K562 (cell line): ENCODE measurements around the gene COL4A1. TPM values are rescaled to one million over a fixed set of nuclear protein-coding genes. Genes with fewer than 3 reads are reported as not detected.

Source experiments
- ATAC-seq: fragments of 200-7000 bp; cut with Tn5 transposase; 3 replicates; pipeline ENCODE4 v1.9.1; 2020; ENCODE audit warnings: moderate library complexity
- BruUV-seq: library from RNA; stranded (reverse); fragments of 400-500 nt; replicated peaks from 2 replicates; lab custom pipeline; 2021; lab: Mats Ljungman, UMichigan
- CTCF ChIA-PET: fragments of 300-600 bp; formaldehyde crosslinking; extraction: SDS; loops from one replicate; lab custom pipeline; 2021; ENCODE audit warnings: low intra/inter-chr PET ratio; lab: Yijun Ruan, JAX
- POLR2A ChIA-PET: fragments of 300-600, 350-650 bp; sonication (Branson Sonifier 250); formaldehyde crosslinking; extraction: SDS; loops from one replicate; lab custom pipeline; 2021; ENCODE audit warnings: antibody characterized with exemption, inconsistent platforms; lab: Yijun Ruan, JAX
- DNase-seq, 4 experiments: peaks; one replicate each; pipeline versions ENCODE4 v3.0.0 to v3.0.0-alpha.2; 2011 to 2018; ENCODE audit warnings: low spot score in 3 of 4, mixed read lengths in 3 of 4; ENCODE audit errors: extremely low read depth in 1 of 4
- FAIRE-seq: peaks from 2 replicates; lab custom pipeline; 2011; peaks lifted over from hg19 to GRCh38; lab: Jason Lieb, UNC
- H2AFZ ChIP-seq: 2 replicates; pipeline ENCODE4 v1.6.0; 2011; ENCODE audit warnings: low read depth, low read length, control low read depth, inconsistent platforms
- H3K27ac ChIP-seq: fragments of 200-600 bp; 3 replicates; pipeline ENCODE4 v1.8.0; 2011; ENCODE audit warnings: low read depth, mild to moderate bottlenecking, control low read depth, inconsistent platforms, low read length, moderate library complexity, mixed read lengths; ENCODE audit errors: extremely low read depth
- H3K27me3 ChIP-seq, 2 experiments: fragments of 300-600 bp in 1 of 2; 2 replicates in 1 of 2; 3 replicates in 1 of 2; pipeline versions ENCODE4 v1.6.0 to v1.8.0; 2011; ENCODE audit warnings: inconsistent platforms in 2 of 2, low read length in 2 of 2, mild to moderate bottlenecking in 1 of 2, mixed read lengths in 1 of 2, moderate library complexity in 1 of 2; ENCODE audit not compliant: control insufficient read depth in 2 of 2, insufficient read depth in 2 of 2
- H3K36me3 ChIP-seq: fragments of 300-600 bp; 3 replicates; pipeline ENCODE4 v1.8.0; 2011; ENCODE audit warnings: mild to moderate bottlenecking, low read length, inconsistent platforms; ENCODE audit not compliant: control insufficient read depth, insufficient read depth
- H3K4me1 ChIP-seq, 2 experiments: fragments of 200-600 bp in 1 of 2; replicated peaks in 1 of 2; 2 replicates in 1 of 2; 3 replicates in 1 of 2; pipeline versions ENCODE4 v1.5.1 to v1.8.0; 2011; ENCODE audit warnings: inconsistent platforms in 2 of 2, low read length in 2 of 2, mild to moderate bottlenecking in 1 of 2, mixed read lengths in 1 of 2, moderate library complexity in 1 of 2; ENCODE audit not compliant: control insufficient read depth in 2 of 2, insufficient read depth in 2 of 2
- H3K4me2 ChIP-seq: 2 replicates; pipeline ENCODE4 v1.6.1; 2011; ENCODE audit warnings: low read length, control low read depth, inconsistent platforms, mixed read lengths; ENCODE audit not compliant: insufficient read depth
- H3K4me3 ChIP-seq: fragments of 200-600 bp; sonication (generic), shearing (Covaris generic); 2 replicates; pipeline ENCODE4 v1.5.1; 2016; ENCODE audit warnings: control low read depth, inconsistent platforms
- H3K79me2 ChIP-seq: fragments of 200-600 bp; 3 replicates; pipeline ENCODE4 v1.8.0; 2011; ENCODE audit warnings: low read length, inconsistent platforms; ENCODE audit not compliant: control insufficient read depth, insufficient read depth
- H3K9ac ChIP-seq, 2 experiments: 2 replicates each; pipeline versions ENCODE4 v1.6.0 to v1.6.1; 2011; ENCODE audit warnings: low read depth in 2 of 2, low read length in 2 of 2, control low read depth in 1 of 2, inconsistent platforms in 1 of 2, mild to moderate bottlenecking in 1 of 2, mixed read lengths in 1 of 2; ENCODE audit not compliant: insufficient read depth in 1 of 2
- H3K9me1 ChIP-seq: one replicate; pipeline ENCODE4 v1.6.0; 2011; ENCODE audit warnings: inconsistent platforms, mild to moderate bottlenecking, low read length, moderate library complexity; ENCODE audit not compliant: control insufficient read depth, insufficient read depth
- H3K9me3 ChIP-seq: replicated peaks from 2 replicates; pipeline ENCODE4 v1.5.1; 2011; ENCODE audit warnings: low read depth, low read length, inconsistent platforms; ENCODE audit not compliant: control insufficient read depth, insufficient read depth
- H4K20me1 ChIP-seq: replicated peaks from 2 replicates; pipeline ENCODE4 v1.6.1; 2011; ENCODE audit warnings: low read length, inconsistent platforms, mixed read lengths; ENCODE audit not compliant: control insufficient read depth, insufficient read depth
- PHF8 ChIP-seq: fragments of 200-600 bp; sonication (generic); IDR thresholded peaks from 2 replicates; pipeline ENCODE4 v1.6.1; 2012; ENCODE audit warnings: mixed run types, mild to moderate bottlenecking, inconsistent platforms, low read length, moderate library complexity, borderline replicate concordance
- SMAD2 ChIP-seq: fragments of 150-350 bp; IDR thresholded peaks from 2 replicates; pipeline ENCODE4 v1.6.1; 2014; ENCODE audit warnings: low read depth, mild to moderate bottlenecking, low read length
- SNIP1 ChIP-seq: fragments of 450-650 bp; IDR thresholded peaks from 2 replicates; pipeline ENCODE4 v1.7.1; 2017; ENCODE audit warnings: low read depth, mild to moderate bottlenecking
- SRSF7 ChIP-seq: fragments of 200-400 bp; formaldehyde crosslinking; optimal IDR thresholded peaks from 2 replicates; pipeline ENCODE3; 2017; ENCODE audit warnings: mild to moderate bottlenecking, low read depth, low read length
- WGBS: fragments of 100-300 bp; shearing (Covaris generic); methylation state at CpG from one replicate; pipeline ENCODE4 v1.1.6; 2016; ENCODE audit warnings: low coverage, mixed read lengths; ENCODE audit not compliant: insufficient coverage; ENCODE audit errors: missing lambda C conversion rate; 5-methylcytosine and 5-hydroxymethylcytosine counted together
- in situ Hi-C: fragments of 300-500 bp; cut with MboI; formaldehyde crosslinking; loops from 4 replicates; pipeline ENCODE4 v1.15.0; 2018; ENCODE audit warnings: inconsistent platforms, mixed read lengths
- intact Hi-C: fragments of 100-400 bp; cut with micrococcal nuclease; formaldehyde crosslinking; loops from 2 replicates; pipeline ENCODE4 v1.14.2; 2022
- polyA plus RNA-seq, 8 experiments: library from polyadenylated mRNA; depleted of rRNA in 4 of 8; stranded (reverse) in 5 of 8; unstranded in 3 of 8; fragments of >200 nt; fragmentation: Nextera tagmentation in 2 of 8; fragmentation: Illumina TruSeq in 1 of 8; extraction: Ambion mirVana in 2 of 8; extraction: Trizol in 1 of 8; gene quantifications; 2 replicates each; pipeline versions ENCODE4 v1.2.1 to v1.2.3, GENCODE V29; 2011 to 2014; ENCODE audit warnings: inconsistent platforms in 1 of 8, missing spikeins in 1 of 8
- total RNA-seq, 7 experiments: library from RNA; depleted of rRNA in 6 of 7; stranded (reverse); fragments of >200 nt in 6 of 7; fragmentation: Illumina TruSeq in 2 of 7; extraction: Trizol in 2 of 7; gene quantifications; 2 replicates each; pipeline versions ENCODE4 v1.2.1 to v1.2.3, GENCODE V29; 2011 to 2021; ENCODE audit warnings: low replicate concordance in 1 of 7
- TF ChIP-seq, protein P1 (sequence below): fragments of 450-650 bp; IDR thresholded peaks from 2 replicates; pipeline ENCODE4 v1.6.1; 2016; ENCODE audit warnings: mild to moderate bottlenecking, moderate library complexity
- TF ChIP-seq, protein P2 (sequence below): fragments of 450-650 bp; IDR thresholded peaks from 2 replicates; pipeline ENCODE4 v1.6.1; 2017; ENCODE audit warnings: antibody characterized with exemption
- TF ChIP-seq, protein P3 (sequence below): fragments of 450-650 bp; IDR thresholded peaks from one replicate; pipeline ENCODE4 v1.6.1; 2018; ENCODE audit warnings: mild to moderate bottlenecking, moderate library complexity; ENCODE audit not compliant: partially characterized antibody

Gene COL4A1
- total and polyA plus RNA-seq, 9 of the 15 experiments (the other 6 are each of a cell fraction or from before 2014, with no cell fraction given) = 0.35 TPM; not detected in 8

DNA sequence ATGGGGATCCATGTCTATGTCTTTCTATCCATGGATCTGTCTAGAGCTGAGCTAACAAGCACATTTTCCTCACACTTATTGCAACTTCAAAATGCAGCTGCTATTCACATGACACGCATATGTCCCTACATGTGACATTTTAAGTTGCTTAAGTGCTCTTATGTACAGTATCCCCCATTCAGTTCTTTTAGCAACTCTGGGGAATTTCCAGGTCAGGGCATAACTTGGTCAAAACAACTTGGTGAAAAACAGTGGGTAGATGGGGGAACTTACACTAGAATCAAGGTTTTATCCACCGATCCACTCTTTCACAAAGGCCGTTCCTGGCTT, 73.0 kb downstream of the COL4A1 start:
- Histone ChIP-seq H3K79me2 (no peaks in the 10 kb centered on the region), H3K4me3 (no peak overlapping the region), H4K20me1 (no peaks in the 10 kb centered on the region), H3K9me1 (no peaks in the 10 kb centered on the region), H3K9me3 (no peaks in the 10 kb centered on the region), H3K4me2 (no peak overlapping the region), H3K27me3 (peaks cover 2 to 27% of the 10 kb centered on the region in 2 experiments; a peak in 4 of 5 replicates), H2AFZ (no peak overlapping the region), H3K27ac (no peak overlapping the region), H3K4me1 (no peaks in the 10 kb centered on the region), H3K9ac (no peak overlapping the region), H3K36me3 (no peaks in the 10 kb centered on the region)
- intact Hi-C loops = no loop called here
- no peak for ATAC-seq
- WGBS = 0% methylated on average over 3 of the region's 3 CpGs
- BruUV-seq = no TSS peak
- ChIA-PET POLR2A (no interaction called here), CTCF (no interaction called here)
- DNase-seq = no peak
- no peak for FAIRE-seq
- in situ Hi-C loops = no loop called here
- TF ChIP-seq, protein P1, sequence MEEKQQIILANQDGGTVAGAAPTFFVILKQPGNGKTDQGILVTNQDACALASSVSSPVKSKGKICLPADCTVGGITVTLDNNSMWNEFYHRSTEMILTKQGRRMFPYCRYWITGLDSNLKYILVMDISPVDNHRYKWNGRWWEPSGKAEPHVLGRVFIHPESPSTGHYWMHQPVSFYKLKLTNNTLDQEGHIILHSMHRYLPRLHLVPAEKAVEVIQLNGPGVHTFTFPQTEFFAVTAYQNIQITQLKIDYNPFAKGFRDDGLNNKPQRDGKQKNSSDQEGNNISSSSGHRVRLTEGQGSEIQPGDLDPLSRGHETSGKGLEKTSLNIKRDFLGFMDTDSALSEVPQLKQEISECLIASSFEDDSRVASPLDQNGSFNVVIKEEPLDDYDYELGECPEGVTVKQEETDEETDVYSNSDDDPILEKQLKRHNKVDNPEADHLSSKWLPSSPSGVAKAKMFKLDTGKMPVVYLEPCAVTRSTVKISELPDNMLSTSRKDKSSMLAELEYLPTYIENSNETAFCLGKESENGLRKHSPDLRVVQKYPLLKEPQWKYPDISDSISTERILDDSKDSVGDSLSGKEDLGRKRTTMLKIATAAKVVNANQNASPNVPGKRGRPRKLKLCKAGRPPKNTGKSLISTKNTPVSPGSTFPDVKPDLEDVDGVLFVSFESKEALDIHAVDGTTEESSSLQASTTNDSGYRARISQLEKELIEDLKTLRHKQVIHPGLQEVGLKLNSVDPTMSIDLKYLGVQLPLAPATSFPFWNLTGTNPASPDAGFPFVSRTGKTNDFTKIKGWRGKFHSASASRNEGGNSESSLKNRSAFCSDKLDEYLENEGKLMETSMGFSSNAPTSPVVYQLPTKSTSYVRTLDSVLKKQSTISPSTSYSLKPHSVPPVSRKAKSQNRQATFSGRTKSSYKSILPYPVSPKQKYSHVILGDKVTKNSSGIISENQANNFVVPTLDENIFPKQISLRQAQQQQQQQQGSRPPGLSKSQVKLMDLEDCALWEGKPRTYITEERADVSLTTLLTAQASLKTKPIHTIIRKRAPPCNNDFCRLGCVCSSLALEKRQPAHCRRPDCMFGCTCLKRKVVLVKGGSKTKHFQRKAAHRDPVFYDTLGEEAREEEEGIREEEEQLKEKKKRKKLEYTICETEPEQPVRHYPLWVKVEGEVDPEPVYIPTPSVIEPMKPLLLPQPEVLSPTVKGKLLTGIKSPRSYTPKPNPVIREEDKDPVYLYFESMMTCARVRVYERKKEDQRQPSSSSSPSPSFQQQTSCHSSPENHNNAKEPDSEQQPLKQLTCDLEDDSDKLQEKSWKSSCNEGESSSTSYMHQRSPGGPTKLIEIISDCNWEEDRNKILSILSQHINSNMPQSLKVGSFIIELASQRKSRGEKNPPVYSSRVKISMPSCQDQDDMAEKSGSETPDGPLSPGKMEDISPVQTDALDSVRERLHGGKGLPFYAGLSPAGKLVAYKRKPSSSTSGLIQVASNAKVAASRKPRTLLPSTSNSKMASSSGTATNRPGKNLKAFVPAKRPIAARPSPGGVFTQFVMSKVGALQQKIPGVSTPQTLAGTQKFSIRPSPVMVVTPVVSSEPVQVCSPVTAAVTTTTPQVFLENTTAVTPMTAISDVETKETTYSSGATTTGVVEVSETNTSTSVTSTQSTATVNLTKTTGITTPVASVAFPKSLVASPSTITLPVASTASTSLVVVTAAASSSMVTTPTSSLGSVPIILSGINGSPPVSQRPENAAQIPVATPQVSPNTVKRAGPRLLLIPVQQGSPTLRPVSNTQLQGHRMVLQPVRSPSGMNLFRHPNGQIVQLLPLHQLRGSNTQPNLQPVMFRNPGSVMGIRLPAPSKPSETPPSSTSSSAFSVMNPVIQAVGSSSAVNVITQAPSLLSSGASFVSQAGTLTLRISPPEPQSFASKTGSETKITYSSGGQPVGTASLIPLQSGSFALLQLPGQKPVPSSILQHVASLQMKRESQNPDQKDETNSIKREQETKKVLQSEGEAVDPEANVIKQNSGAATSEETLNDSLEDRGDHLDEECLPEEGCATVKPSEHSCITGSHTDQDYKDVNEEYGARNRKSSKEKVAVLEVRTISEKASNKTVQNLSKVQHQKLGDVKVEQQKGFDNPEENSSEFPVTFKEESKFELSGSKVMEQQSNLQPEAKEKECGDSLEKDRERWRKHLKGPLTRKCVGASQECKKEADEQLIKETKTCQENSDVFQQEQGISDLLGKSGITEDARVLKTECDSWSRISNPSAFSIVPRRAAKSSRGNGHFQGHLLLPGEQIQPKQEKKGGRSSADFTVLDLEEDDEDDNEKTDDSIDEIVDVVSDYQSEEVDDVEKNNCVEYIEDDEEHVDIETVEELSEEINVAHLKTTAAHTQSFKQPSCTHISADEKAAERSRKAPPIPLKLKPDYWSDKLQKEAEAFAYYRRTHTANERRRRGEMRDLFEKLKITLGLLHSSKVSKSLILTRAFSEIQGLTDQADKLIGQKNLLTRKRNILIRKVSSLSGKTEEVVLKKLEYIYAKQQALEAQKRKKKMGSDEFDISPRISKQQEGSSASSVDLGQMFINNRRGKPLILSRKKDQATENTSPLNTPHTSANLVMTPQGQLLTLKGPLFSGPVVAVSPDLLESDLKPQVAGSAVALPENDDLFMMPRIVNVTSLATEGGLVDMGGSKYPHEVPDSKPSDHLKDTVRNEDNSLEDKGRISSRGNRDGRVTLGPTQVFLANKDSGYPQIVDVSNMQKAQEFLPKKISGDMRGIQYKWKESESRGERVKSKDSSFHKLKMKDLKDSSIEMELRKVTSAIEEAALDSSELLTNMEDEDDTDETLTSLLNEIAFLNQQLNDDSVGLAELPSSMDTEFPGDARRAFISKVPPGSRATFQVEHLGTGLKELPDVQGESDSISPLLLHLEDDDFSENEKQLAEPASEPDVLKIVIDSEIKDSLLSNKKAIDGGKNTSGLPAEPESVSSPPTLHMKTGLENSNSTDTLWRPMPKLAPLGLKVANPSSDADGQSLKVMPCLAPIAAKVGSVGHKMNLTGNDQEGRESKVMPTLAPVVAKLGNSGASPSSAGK = no peak
- TF ChIP-seq, protein P2, sequence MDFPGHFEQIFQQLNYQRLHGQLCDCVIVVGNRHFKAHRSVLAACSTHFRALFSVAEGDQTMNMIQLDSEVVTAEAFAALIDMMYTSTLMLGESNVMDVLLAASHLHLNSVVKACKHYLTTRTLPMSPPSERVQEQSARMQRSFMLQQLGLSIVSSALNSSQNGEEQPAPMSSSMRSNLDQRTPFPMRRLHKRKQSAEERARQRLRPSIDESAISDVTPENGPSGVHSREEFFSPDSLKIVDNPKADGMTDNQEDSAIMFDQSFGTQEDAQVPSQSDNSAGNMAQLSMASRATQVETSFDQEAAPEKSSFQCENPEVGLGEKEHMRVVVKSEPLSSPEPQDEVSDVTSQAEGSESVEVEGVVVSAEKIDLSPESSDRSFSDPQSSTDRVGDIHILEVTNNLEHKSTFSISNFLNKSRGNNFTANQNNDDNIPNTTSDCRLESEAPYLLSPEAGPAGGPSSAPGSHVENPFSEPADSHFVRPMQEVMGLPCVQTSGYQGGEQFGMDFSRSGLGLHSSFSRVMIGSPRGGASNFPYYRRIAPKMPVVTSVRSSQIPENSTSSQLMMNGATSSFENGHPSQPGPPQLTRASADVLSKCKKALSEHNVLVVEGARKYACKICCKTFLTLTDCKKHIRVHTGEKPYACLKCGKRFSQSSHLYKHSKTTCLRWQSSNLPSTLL = no peak
- TF ChIP-seq SRSF7 (no peak), SMAD2 (no peak), SNIP1 (no peak), PHF8 (no peak)
- TF ChIP-seq, protein P3, sequence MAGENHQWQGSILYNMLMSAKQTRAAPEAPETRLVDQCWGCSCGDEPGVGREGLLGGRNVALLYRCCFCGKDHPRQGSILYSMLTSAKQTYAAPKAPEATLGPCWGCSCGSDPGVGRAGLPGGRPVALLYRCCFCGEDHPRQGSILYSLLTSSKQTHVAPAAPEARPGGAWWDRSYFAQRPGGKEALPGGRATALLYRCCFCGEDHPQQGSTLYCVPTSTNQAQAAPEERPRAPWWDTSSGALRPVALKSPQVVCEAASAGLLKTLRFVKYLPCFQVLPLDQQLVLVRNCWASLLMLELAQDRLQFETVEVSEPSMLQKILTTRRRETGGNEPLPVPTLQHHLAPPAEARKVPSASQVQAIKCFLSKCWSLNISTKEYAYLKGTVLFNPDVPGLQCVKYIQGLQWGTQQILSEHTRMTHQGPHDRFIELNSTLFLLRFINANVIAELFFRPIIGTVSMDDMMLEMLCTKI = no peak
